ENCODE results near the gene SHISA5.

Gene SHISA5

GRCh38 chr3:48436855-48437254, 67.1 kb downstream of the SHISA5 start:
- DNase-seq, result no peak
- intact Hi-C loops (cut with DNase I), result loop anchor here (2.0 kb wide), 1 partner anchor 36 kb away; no protein-coding TSS in a partner anchor

GRCh38 chr3:48436477-48436787, 67.5 kb downstream of the SHISA5 start:
- no peak for DNase-seq
- intact Hi-C loops (cut with DNase I), result loop anchor here (2.0 kb wide), 1 partner anchor 36 kb away; no protein-coding TSS in a partner anchor

DNA sequence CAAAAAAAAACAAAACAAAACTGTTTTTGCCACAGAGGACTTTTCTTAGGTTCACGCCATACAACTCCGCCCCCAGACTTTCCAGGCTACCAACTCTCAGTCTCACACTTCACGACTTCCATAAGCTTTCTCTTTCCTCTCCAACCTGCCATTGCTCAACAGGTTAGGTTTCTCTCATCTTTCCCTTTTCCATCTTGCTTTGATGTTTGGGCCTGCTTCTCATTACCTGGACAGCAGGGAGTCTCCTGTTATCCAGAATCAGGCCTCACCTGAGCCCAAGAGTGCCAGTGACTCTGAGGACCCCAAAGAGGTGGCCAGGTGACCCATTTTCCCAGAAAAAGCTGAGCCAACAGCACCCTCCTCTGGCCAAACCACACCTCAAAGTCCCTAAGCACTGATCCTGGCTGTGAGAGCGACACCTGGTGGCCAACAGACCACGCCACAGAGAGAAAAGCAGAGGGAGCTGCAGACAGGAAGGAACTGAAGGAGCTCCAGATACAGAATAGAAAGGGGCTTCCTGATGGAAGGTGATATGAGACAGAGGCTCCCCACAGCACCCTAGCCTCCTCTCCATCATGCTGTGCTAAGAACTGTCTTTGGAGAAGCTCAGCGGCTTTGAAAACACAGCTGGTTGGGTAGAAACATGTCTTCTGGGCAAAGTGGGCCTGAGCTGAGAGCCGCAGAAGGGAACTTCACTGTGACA, 68.0 kb downstream of the SHISA5 start:
- DNase-seq, result peak; percentile 71 to 97 (median 92)

GRCh38 chr3:48435223-48435595, 68.8 kb downstream of the SHISA5 start:
- DNase-seq, result no peak
- intact Hi-C loops (cut with DNase I), result loop anchor here (2.0 kb wide), 1 partner anchor 164 kb away; no protein-coding TSS in a partner anchor

More for the DNA sequence above, 68.0 kb downstream of the SHISA5 start:
- intact Hi-C loops (cut with DNase I), result loop anchor here (2.0 kb wide), 2 partner anchors 35 to 165 kb away; no protein-coding TSS in a partner anchor

- intact Hi-C loops (cut with DNase I), result loop anchor here (2.0 kb wide), 1 partner anchor 164 kb away; no protein-coding TSS in a partner anchor
- no peak for DNase-seq
Measured at GRCh38 chr3:48434591-48435222, 69.3 kb downstream of the SHISA5 start.

- intact Hi-C loops (cut with DNase I), result loop anchor here (2.0 kb wide), 1 partner anchor 163 kb away; no protein-coding TSS in a partner anchor
- DNase-seq, result no peak
Measured at GRCh38 chr3:48433472-48434118, 70.4 kb downstream of the SHISA5 start.

GRCh38 chr3:48432411-48433371, 71.3 kb downstream of the SHISA5 start:
- peak in 6 of 42 donors; percentile 15 to 68 (median 31) for DNase-seq
- intact Hi-C loops (cut with DNase I), result no loop called here

DNA sequence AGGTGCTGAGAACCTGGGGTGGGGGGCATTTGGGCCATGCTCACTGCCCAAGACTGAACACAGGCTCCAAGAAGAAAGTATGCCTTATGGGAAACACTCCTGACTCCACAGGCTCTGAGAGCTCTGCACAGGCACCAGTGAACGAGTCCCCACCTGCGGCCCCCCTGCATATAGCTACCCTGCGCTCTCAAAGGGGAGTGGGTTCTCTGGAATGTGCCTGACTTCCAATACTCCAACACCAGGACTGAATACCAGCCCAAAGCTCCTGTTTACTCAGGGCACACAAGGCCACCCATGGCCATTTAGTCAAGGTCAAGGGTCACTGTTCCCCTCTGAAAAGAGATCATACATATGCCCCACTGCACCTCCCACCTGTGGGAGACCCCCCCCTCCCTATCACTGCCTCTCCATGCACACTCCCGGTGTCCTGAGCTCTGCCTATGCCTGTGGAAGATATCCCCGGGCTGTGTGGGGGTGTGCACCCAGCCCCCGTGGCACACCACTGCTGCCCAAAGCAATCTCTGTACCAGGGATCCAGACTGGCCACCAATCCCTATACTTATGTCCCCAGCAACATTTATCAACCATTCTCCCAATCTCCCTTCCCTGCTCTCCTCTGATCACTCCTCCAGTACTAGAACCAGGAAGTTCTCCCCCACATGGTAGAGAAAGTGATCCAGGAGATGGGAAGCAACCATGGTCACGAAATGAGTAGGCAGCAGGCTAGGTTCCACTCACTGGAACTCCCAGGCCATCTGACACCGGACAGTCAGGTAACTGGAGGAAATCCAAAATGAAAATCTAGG, 72.5 kb downstream of the SHISA5 start:
- intact Hi-C loops (cut with DNase I), result no loop called here

GRCh38 chr3:48430708-48431101, 73.3 kb downstream of the SHISA5 start:
- DNase-seq, result peak in 3 of 42 donors; percentile 3 to 23 (median 11)
- intact Hi-C loops (cut with DNase I), result no loop called here

More for the DNA sequence above, 72.5 kb downstream of the SHISA5 start:
- DNase-seq, result peak in 2 of 42 donors; percentile 13 to 27

- intact Hi-C loops (cut with DNase I), result no loop called here
- peak in 7 of 42 donors; percentile 21 to 59 (median 36) for DNase-seq
Measured at GRCh38 chr3:48429960-48430707, 73.8 kb downstream of the SHISA5 start, which contains the start of gene PLXNB1. Gene PLXNB1, minus strand, starts transcription at chr3:48430086. Its CDS starts 5,475 bp downstream, at chr3:48424611.

DNA sequence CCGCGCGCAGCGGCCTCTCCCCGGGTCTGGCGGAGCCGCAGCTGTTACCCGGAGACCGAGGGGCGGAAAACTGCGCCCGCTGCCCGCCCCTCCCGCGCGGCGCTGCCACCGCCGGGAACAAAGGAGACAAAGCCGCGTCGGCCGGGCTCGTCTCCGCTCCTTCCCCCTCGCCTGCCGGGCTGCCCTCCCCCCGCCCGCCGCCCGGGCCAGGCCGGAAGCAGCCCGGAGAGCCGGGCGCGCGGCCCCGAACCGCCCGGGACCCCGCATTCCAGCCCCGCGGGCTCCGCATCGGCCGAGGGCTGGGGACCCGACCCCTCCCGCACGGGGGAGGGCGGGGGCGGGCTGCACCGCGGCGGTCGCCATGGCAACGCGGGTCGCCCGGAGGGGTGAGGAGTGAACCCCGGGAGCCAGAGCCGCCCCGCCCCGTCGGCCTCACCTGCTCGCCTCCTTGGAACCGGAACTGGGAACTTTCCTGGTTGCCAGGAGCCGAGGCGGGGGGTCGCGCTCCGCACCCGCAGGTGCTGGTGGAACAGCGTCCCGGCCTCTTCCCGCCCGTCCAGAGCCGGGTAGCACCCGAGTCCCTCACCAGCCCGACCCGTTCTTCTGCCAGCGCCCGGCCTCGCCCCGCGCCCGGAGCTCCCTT, 74.5 kb downstream of the SHISA5 start:
- DNase-seq, result peak; percentile 43 to 92 (median 85)
- intact Hi-C loops (cut with DNase I), result no loop called here

DNA sequence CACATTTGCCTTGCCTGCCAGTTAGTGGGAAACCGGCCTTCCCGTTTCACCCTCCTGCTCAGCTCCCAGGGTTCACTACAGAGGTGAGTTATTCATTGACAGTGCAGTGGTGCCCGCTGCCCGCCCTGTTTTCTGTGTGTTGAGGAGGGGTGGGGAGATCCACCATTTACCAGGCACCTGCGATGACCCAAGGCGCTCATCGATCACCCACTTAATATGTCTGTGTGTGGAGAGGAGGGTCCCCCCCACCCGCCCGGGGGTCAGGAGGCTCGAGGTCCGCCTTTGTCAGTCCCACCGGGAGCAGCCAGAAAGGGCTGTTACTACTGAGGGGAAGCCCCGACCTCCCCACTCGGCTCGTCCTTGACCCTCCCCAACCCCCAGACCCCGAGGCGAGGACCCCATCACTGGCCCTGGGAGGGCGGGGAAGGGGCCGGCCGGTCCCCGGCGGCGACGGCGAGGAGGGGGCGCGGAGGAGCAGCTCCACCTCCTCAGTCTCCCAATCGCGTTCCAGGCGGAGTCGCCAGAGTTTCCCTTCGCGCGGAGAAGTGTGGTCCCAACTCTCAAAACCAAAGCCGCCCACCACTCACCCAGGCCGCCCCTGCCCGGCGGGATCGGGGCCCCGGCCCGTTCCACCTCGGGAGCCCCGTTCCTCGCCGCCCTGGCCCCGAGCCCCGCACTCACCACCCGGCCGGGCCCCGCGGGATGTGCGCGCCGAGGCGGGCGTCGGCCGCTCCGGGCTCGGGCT, 75.2 kb downstream of the SHISA5 start:
- peak in 34 of 42 donors; percentile 29 to 76 (median 54) for DNase-seq
- intact Hi-C loops (cut with DNase I), result no loop called here

- DNase-seq, result peak in 3 of 42 donors; percentile 31 to 59 (median 44)
- intact Hi-C loops (cut with DNase I), result no loop called here
Measured at GRCh38 chr3:48428088-48428571, 75.8 kb downstream of the SHISA5 start.

GRCh38 chr3:48427630-48427962, 76.4 kb downstream of the SHISA5 start:
- DNase-seq, result peak in 30 of 42 donors; percentile 27 to 76 (median 50)
- intact Hi-C loops (cut with DNase I), result no loop called here

DNA sequence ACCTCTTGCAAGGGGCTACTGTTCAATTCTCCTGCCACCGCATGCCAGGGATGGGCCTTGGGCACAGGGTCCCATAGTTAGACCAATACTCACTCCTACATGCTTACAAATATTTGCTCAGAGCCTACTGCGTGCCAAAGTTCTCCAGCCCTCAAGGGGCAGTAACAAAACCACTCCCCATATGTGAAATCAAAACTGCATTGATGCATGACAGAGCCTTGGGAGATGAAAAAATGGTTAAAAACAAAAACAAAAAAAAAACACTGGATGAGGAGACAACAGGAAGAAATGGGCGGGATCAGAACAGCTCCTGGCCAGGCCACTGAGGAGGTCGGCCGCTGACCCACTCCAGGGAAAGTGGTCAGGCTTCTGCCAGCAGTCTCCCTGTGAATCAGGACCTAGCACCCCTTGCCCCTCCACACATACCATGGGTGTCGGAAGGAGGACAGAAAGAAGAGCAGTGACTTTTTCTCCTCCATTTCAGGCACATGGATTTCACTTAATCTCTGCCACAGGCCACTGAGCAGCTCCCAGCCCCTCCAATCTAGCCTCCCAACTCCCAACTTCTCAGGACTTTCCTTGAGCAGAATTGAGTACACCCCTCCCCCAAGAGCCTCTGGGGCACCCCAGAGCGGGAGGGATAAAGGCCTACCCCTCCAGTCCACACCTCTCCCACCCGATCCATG, 76.9 kb downstream of the SHISA5 start:
- intact Hi-C loops (cut with DNase I), result no loop called here
- peak in 19 of 42 donors; percentile 18 to 76 (median 44) for DNase-seq
